ENCODE data around the gene GPR158. TPM values are rescaled to one million over a fixed set of nuclear protein-coding genes. Genes with fewer than 3 reads are reported as not detected.
A peak's percentile ranks its signal among the peaks of the same experiment; 100 is the strongest.

Gene GPR158
- total and polyA plus RNA-seq, 2 experiments from 2014 or later: 0.18 to 0.61 TPM

GRCh38 chr10:25582961-25583360 is 408.2 kb downstream of the GPR158 start:
- Histone ChIP-seq H3K4me1 (ENCODE audit: low read depth) (no peaks in the 10 kb centered on the region), H3K27me3 (no peaks in the 10 kb centered on the region), H3K4me3 (no peak overlapping the region), H3K9me3 (ENCODE audit: low read depth) (no peaks in the 10 kb centered on the region), H3K36me3 (no peaks in the 10 kb centered on the region), H3K27ac (no peak overlapping the region)
- no peak for DNase-seq (ENCODE audit: low read depth in 1 of 2, low spot score in 1 of 2)
- TF ChIP-seq, protein P1, sequence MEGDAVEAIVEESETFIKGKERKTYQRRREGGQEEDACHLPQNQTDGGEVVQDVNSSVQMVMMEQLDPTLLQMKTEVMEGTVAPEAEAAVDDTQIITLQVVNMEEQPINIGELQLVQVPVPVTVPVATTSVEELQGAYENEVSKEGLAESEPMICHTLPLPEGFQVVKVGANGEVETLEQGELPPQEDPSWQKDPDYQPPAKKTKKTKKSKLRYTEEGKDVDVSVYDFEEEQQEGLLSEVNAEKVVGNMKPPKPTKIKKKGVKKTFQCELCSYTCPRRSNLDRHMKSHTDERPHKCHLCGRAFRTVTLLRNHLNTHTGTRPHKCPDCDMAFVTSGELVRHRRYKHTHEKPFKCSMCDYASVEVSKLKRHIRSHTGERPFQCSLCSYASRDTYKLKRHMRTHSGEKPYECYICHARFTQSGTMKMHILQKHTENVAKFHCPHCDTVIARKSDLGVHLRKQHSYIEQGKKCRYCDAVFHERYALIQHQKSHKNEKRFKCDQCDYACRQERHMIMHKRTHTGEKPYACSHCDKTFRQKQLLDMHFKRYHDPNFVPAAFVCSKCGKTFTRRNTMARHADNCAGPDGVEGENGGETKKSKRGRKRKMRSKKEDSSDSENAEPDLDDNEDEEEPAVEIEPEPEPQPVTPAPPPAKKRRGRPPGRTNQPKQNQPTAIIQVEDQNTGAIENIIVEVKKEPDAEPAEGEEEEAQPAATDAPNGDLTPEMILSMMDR (IDR thresholded peaks at IDR 0.05; ENCODE audit: low read depth, low read length): no peak

DNA sequence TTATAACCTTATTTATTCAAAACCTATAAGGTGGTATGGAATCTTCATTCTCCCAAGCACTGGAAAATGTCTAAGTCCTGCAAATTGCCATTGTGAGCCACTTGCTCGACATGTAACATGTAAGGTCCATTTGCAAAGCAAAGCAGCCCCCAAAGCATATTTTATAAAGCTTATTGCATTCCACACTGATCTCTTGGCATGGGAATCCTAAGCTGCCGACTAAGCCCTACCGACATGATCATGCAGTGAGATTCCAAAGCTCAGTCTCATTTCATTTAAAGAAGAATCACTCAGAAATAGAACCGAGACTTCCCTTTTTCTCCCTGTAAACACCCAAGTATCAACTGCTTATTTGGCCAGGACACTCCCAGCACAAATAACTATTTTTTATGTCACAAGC is 425.9 kb downstream of the GPR158 start:
- TF ChIP-seq, protein P1 (IDR thresholded peaks at IDR 0.05; ENCODE audit: low read depth, low read length): no peak
- DNase-seq (ENCODE audit: low read depth in 1 of 2, low spot score in 1 of 2): no peak
- H3K4me3 ChIP-seq: no peak overlapping the region
- no peaks in the 10 kb centered on the region for H3K9me3 ChIP-seq (ENCODE audit: low read depth)
- H3K27ac ChIP-seq: no peak overlapping the region
- no peaks in the 10 kb centered on the region for H3K36me3 ChIP-seq
- no peaks in the 10 kb centered on the region for H3K4me1 ChIP-seq (ENCODE audit: low read depth)
- H3K27me3 ChIP-seq: no peaks in the 10 kb centered on the region

DNA sequence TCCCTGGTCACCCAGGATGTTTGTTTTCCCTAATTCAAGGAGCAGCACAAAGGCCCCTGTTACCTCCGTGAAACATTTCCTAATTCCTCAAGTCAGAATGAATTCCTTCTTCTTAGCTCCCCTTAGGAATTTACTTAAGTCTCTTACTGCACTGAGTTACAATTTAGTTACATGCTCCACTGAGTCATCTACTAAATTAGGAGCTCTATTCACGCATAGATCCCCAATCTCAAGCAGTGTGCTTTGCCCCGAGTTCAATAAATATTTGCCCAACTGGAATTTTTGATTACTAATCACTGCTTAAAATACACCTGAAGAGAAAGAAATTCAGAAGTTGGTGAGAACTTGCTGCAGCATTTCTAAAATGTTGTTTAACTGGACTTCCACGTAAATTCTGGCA is 429.8 kb downstream of the GPR158 start:
- Histone ChIP-seq H3K27ac (no peak overlapping the region), H3K27me3 (no peaks in the 10 kb centered on the region), H3K36me3 (no peaks in the 10 kb centered on the region), H3K4me3 (no peak overlapping the region), H3K4me1 (ENCODE audit: low read depth) (no peaks in the 10 kb centered on the region), H3K9me3 (ENCODE audit: low read depth) (no peaks in the 10 kb centered on the region)
- DNase-seq (ENCODE audit: low read depth in 1 of 2, low spot score in 1 of 2): no peak
- TF ChIP-seq, protein P1 (IDR thresholded peaks at IDR 0.05; ENCODE audit: low read depth, low read length): no peak

DNA sequence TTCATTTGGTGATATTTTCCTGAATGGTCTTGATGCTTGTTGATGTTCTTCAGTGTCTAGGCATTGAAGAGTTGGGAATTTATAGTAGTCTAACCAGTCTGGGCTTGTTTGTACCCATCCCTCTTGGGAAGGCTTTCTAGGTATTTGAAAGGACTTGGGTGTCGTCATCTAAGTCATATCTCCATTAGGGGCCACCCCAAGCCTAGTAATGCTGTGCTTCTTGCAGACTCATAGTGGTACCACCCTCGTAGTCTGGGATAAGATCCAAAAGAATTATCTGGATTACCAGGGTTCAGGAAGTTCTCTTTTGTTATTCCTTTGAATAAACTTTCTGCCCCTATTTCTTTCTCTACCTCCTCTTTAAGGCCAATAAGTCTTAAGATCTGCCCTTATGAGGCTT is 439.9 kb downstream of the GPR158 start:
- Histone ChIP-seq H3K4me1 (ENCODE audit: low read depth) (no peaks in the 10 kb centered on the region), H3K27ac (no peak overlapping the region), H3K4me3 (no peak overlapping the region), H3K27me3 (no peaks in the 10 kb centered on the region), H3K9me3 (ENCODE audit: low read depth) (no peaks in the 10 kb centered on the region), H3K36me3 (no peaks in the 10 kb centered on the region)
- peak in 1 of 2 donors; percentile 32 for DNase-seq (ENCODE audit: low read depth in 1 of 2, low spot score in 1 of 2)
- TF ChIP-seq, protein P1 (IDR thresholded peaks at IDR 0.05; ENCODE audit: low read depth, low read length): no peak

- Histone ChIP-seq H3K4me1 (ENCODE audit: low read depth) (no peaks in the 10 kb centered on the region), H3K36me3 (no peaks in the 10 kb centered on the region), H3K4me3 (no peak overlapping the region), H3K27ac (no peak overlapping the region), H3K27me3 (no peaks in the 10 kb centered on the region), H3K9me3 (ENCODE audit: low read depth) (no peaks in the 10 kb centered on the region)
- DNase-seq (ENCODE audit: low read depth in 1 of 2, low spot score in 1 of 2): no peak
- TF ChIP-seq, protein P1 (IDR thresholded peaks at IDR 0.05; ENCODE audit: low read depth, low read length): no peak
Observed at GRCh38 chr10:25615926-25616325, 441.1 kb downstream of the GPR158 start.

Measured in cardiac muscle cell (in vitro differentiated cells and primary cell).